CD8-positive, alpha-beta memory T cell (primary cell): ENCODE data around the gene CNGA1. TPM values are rescaled to one million over a fixed set of nuclear protein-coding genes. Genes with fewer than 3 reads are reported as not detected.
A peak's percentile ranks its signal among the peaks of the same experiment; 100 is the strongest.
"Not testable (repeated sequence)": the region's sequence is repeated elsewhere in the genome, so short reads cannot be mapped to it uniquely, and the experiment has no call there.

ENCODE experiments used
- CTCF ChIA-PET: fragments of 350-600 bp; sonication (Branson Sonifier 250); formaldehyde crosslinking; loops from one replicate; lab custom pipeline; 2021; ENCODE audit warnings: antibody characterized with exemption; lab: Charles Lee
- POLR2A ChIA-PET: fragments of 350-600 bp; sonication (Branson Sonifier 250); formaldehyde crosslinking; loops from one replicate; lab custom pipeline; 2021; ENCODE audit warnings: antibody characterized with exemption; lab: Charles Lee
- DNase-seq, 5 donors: peaks; one replicate each; pipeline versions ENCODE4 v3.0.0 to v3.0.0-alpha.2; 2020 to 2022; ENCODE audit warnings: mixed read lengths in 1 of 5
- H3K27ac ChIP-seq: one replicate; pipeline ENCODE4 v1.7.0; 2013; ENCODE audit warnings: low read depth, mild to moderate bottlenecking, low read length, moderate library complexity
- H3K27me3 ChIP-seq: 2 replicates; pipeline ENCODE4 v1.7.0; 2013; ENCODE audit warnings: low read length, mild to moderate bottlenecking; ENCODE audit not compliant: insufficient read depth, poor library complexity, severe bottlenecking
- H3K36me3 ChIP-seq: 2 replicates; pipeline ENCODE4 v1.7.0; 2013; ENCODE audit warnings: mild to moderate bottlenecking, low read length, moderate library complexity; ENCODE audit not compliant: insufficient read depth
- H3K4me1 ChIP-seq: 2 replicates; pipeline ENCODE4 v1.7.0; 2013; ENCODE audit warnings: mild to moderate bottlenecking, low read length, moderate library complexity; ENCODE audit not compliant: insufficient read depth
- H3K4me3 ChIP-seq: 2 replicates; pipeline ENCODE4 v1.7.0; 2013; ENCODE audit warnings: mild to moderate bottlenecking, low read length
- H3K9me3 ChIP-seq: 2 replicates; pipeline ENCODE4 v1.7.0; 2013; ENCODE audit warnings: mild to moderate bottlenecking, low read length
- H3K27ac Mint-ChIP-seq, 8 donors: one replicate each; pipeline ENCODE4 v1.8.0; 2020 to 2021; ENCODE audit warnings: mixed read lengths in 8 of 8, mild to moderate bottlenecking in 6 of 8, inconsistent platforms in 3 of 8, moderate library complexity in 3 of 8
- H3K27me3 Mint-ChIP-seq, 2 donors: one replicate each; pipeline ENCODE4 v1.8.0; 2020 to 2021; ENCODE audit warnings: mixed read lengths in 2 of 2, mild to moderate bottlenecking in 1 of 2, moderate library complexity in 1 of 2
- H3K36me3 Mint-ChIP-seq, 3 donors: one replicate each; pipeline ENCODE4 v1.8.0; 2020 to 2021; ENCODE audit warnings: mixed read lengths in 3 of 3, inconsistent platforms in 1 of 3, mild to moderate bottlenecking in 1 of 3
- H3K4me1 Mint-ChIP-seq, 3 donors: one replicate each; pipeline ENCODE4 v1.8.0; 2020 to 2021; ENCODE audit warnings: mixed read lengths in 3 of 3, inconsistent platforms in 1 of 3, mild to moderate bottlenecking in 1 of 3
- H3K4me3 Mint-ChIP-seq, 7 donors: one replicate each; pipeline ENCODE4 v1.8.0; 2020 to 2021; ENCODE audit warnings: mixed read lengths in 7 of 7, mild to moderate bottlenecking in 6 of 7, moderate library complexity in 4 of 7, inconsistent platforms in 2 of 7
- H3K9me3 Mint-ChIP-seq, 5 donors: one replicate each; pipeline ENCODE4 v1.8.0; 2020 to 2022; ENCODE audit warnings: mixed read lengths in 5 of 5, mild to moderate bottlenecking in 3 of 5, moderate library complexity in 2 of 5, inconsistent platforms in 1 of 5
- polyA plus RNA-seq: library from polyadenylated mRNA; unstranded; fragments of 300-500 nt; fragmentation: Illumina TruSeq; gene quantifications from one replicate; pipeline ENCODE4 v1.2.3, GENCODE V29; 2021
- total RNA-seq, 2 experiments: library from RNA; stranded (reverse); gene quantifications; one replicate each; pipeline ENCODE4 v1.2.3, GENCODE V29; 2021

The CNGA1 gene
- total and polyA plus RNA-seq, 3 experiments from 2014 or later = not detected

DNA sequence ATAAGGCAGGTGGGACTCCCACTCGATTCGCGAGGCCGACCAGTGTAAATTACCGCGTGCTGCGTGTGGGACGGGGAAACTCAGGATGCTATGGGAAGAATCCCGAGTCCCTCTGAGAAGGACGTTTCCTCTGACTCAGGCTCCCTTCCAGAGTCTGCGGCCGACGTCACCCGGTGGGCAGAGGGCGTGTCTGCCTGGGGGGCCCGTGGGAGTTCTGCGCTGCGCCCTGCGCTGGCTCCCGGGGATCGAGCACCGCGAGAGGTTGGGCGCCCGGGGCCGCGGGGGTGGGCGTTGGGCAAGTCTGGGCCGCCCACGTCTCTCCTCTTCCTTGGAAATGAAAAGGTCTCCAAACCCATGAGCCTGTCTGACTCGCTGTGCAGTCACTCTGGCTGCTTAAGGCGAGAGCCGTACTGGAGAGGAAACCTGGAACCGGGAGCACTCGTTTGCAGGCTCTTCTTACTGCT is 659 bp upstream of the CNGA1 start:
- peak overlapping the region in 1 of 8 donors; percentile 48 for H3K27ac Mint-ChIP-seq
- H3K36me3 Mint-ChIP-seq = no peaks in the 10 kb centered on the region
- no peaks in the 10 kb centered on the region for H3K9me3 ChIP-seq
- peaks cover 11% of the 10 kb centered on the region for H3K4me1 ChIP-seq
- ChIA-PET POLR2A (no interaction called here), CTCF (interaction anchor here (1.4 kb wide), 1 partner anchor 16 kb away, joined by 3 read pairs; no protein-coding TSS in a partner anchor)
- peak overlapping the region; percentile 45 for H3K4me3 ChIP-seq
- H3K4me1 Mint-ChIP-seq = peaks cover 11 to 16% (median 12%) of the 10 kb centered on the region in 3 donors
- peak overlapping the region; percentile 85 to 91 (median 87) for H3K4me3 Mint-ChIP-seq
- peak in 2 of 5 donors; percentile 15 to 28 for DNase-seq
- no peaks in the 10 kb centered on the region for H3K27me3 ChIP-seq
- no peaks in the 10 kb centered on the region for H3K36me3 ChIP-seq
- H3K27me3 Mint-ChIP-seq = peaks cover 4 to 20% of the 10 kb centered on the region in 2 donors
- H3K9me3 Mint-ChIP-seq = no peaks in the 10 kb centered on the region
- H3K27ac ChIP-seq = no peak overlapping the region

DNA sequence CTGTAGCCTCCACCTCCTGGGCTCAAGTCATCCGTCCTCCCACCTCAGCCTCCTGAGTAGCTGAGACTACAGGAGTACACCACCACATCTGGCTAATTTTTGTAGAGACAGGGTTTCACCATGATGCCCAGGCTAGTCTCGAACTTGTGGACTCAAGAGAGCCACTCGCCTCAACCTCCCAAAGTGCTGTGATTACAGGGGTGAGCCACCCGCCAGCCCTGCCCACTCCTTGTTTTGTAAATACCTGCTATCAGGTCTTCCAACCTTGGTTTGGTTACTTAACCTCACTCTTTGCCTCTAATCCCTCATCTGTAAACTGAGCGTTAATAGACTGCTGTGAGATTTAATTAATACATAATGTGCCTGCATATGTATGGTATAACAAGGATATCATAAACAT is 803 bp downstream of the CNGA1 start:
- no peak overlapping the region for H3K27ac ChIP-seq
- Mint-ChIP-seq H3K27ac (no peak overlapping the region), H3K36me3 (no peaks in the 10 kb centered on the region), H3K9me3 (no peaks in the 10 kb centered on the region), H3K27me3 (peaks cover 9 to 29% of the 10 kb centered on the region in 2 donors), H3K4me3 (peak overlapping the region; percentile 85 to 91 (median 87)), H3K4me1 (peaks cover 11 to 16% (median 12%) of the 10 kb centered on the region in 3 donors)
- ChIA-PET CTCF (interaction anchor here (1.2 kb wide), 1 partner anchor 71 kb away, joined by 3 read pairs; no protein-coding TSS in a partner anchor), POLR2A (no interaction called here)
- no peaks in the 10 kb centered on the region for H3K27me3 ChIP-seq
- H3K36me3 ChIP-seq = no peaks in the 10 kb centered on the region
- DNase-seq = no peak
- H3K4me3 ChIP-seq = no peak overlapping the region
- peaks cover 11% of the 10 kb centered on the region for H3K4me1 ChIP-seq
- H3K9me3 ChIP-seq = no peaks in the 10 kb centered on the region

DNA sequence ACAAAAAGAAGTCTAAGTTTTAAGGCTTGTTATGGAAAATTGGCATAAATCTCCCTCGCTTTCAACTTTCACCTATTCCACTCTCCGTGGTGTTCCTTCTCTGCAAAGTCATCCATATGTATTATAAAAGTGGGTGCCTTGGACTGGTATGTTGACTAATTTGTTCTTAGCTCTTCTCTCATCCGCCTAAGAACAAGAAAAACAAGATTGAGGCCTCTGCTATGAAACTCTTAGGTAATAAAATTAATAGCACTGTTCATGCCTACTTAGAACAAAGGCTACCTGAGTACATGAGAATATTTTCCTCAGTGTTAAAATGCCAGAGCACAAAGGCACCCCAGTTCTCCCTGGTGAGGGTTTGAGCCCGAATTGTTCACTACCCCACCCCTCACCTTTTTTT is 1.3 kb downstream of the CNGA1 start:
- Histone ChIP-seq H3K27ac (no peak overlapping the region), H3K36me3 (no peaks in the 10 kb centered on the region), H3K9me3 (no peaks in the 10 kb centered on the region), H3K4me3 (no peak overlapping the region), H3K4me1 (peaks cover 11% of the 10 kb centered on the region), H3K27me3 (no peaks in the 10 kb centered on the region)
- ChIA-PET CTCF (no interaction called here), POLR2A (no interaction called here)
- Mint-ChIP-seq H3K36me3 (no peaks in the 10 kb centered on the region), H3K9me3 (no peaks in the 10 kb centered on the region), H3K27ac (no peak overlapping the region), H3K4me3 (peak overlapping the region in 1 of 7 donors; percentile 91), H3K27me3 (peaks cover 9 to 34% of the 10 kb centered on the region in 2 donors), H3K4me1 (peaks cover 11 to 16% (median 12%) of the 10 kb centered on the region in 3 donors)
- no peak for DNase-seq

DNA sequence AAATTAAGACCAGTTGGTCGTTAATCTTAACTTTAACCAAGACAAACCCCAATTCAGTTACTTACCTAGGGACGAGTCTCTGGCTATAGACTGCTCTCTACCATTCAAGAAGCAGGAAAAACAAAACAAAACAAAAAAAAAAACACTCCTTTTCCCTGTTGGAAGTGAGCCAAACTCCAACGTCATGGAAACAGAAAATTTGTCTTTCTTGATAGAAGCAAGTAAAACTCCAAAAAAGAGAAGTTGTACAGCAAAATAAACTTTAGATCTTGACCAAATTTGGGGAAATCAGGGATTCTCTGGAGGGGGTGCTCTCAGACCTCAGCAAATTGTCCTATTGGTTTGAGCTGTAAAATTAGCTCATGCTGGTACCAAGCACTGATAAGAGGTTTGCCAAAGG is 3.7 kb downstream of the CNGA1 start:
- Histone ChIP-seq H3K4me1 (peaks cover 11% of the 10 kb centered on the region), H3K36me3 (no peaks in the 10 kb centered on the region), H3K4me3 (no peak overlapping the region), H3K27me3 (no peaks in the 10 kb centered on the region), H3K27ac (no peak overlapping the region), H3K9me3 (no peaks in the 10 kb centered on the region)
- Mint-ChIP-seq H3K9me3 (peaks cover 0 to 3% (median 0%) of the 10 kb centered on the region in 5 donors), H3K4me3 (no peak overlapping the region), H3K27me3 (peaks cover 9 to 41% of the 10 kb centered on the region in 2 donors), H3K36me3 (no peaks in the 10 kb centered on the region), H3K4me1 (peaks cover 11 to 16% (median 12%) of the 10 kb centered on the region in 3 donors), H3K27ac (no peak overlapping the region)
- POLR2A ChIA-PET = no interaction called here
- CTCF ChIA-PET = no interaction called here
- no peak for DNase-seq

DNA sequence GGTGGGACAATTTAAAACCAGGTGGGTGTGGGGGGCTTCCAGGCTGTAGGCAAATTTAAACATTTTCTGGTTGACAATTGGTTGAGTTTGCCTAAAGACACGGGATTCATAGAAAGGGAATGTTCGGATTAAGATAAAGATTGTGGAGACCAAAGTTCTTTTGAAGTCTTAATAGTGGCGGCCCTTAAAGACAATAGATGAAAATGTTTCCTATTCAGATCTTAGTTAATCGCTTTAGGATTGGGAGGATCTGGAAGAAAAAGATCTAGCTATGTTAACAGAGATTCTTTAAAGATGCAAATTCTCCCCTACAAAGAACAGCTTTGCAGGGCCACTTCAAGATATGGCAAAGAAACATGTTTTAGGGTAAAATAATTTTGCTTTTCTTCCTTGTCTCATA is 4.8 kb downstream of the CNGA1 start:
- POLR2A ChIA-PET = no interaction called here
- H3K27me3 Mint-ChIP-seq = peaks cover 7 to 41% of the 10 kb centered on the region in 2 donors
- H3K4me1 Mint-ChIP-seq = peaks cover 6 to 8% (median 7%) of the 10 kb centered on the region in 3 donors
- DNase-seq = no peak
- Histone ChIP-seq H3K27ac (no peak overlapping the region), H3K4me1 (peaks cover 7% of the 10 kb centered on the region), H3K36me3 (no peaks in the 10 kb centered on the region), H3K27me3 (no peaks in the 10 kb centered on the region), H3K4me3 (no peak overlapping the region), H3K9me3 (no peaks in the 10 kb centered on the region)
- H3K4me3 Mint-ChIP-seq = no peak overlapping the region
- peaks cover 0 to under 1% (median 0%) of the 10 kb centered on the region in 3 donors for H3K36me3 Mint-ChIP-seq
- no peak overlapping the region for H3K27ac Mint-ChIP-seq
- H3K9me3 Mint-ChIP-seq = peaks cover under 1 to 9% (median 5%) of the 10 kb centered on the region in 5 donors
- CTCF ChIA-PET = no interaction called here

DNA sequence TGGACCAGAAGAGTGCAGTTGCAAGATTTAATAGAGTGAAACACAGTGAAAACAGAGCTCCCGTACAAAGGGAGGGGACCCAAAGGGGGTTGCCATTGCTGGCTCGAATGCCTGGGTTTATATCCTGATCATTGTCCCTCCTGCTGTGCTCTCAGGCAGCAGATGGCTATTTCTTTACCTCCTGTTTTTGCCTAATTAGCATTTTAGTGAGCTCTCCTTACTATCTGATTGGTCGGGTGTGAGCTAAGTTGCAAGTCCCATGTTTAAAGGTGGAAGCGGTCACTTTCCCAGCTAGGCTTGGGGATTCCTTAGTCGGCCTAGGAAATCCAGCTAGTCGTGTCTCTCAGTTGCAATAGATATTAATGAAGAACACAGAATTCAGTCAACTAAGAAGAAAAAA is 5.6 kb downstream of the CNGA1 start:
- CTCF ChIA-PET = interaction anchor here (1.7 kb wide), 1 partner anchor 9 kb away, joined by 4 read pairs; no protein-coding TSS in a partner anchor
- DNase-seq, POLR2A ChIA-PET, H3K27me3 ChIP-seq, H3K4me3 ChIP-seq, H3K4me1 ChIP-seq, H3K36me3 Mint-ChIP-seq, H3K9me3 ChIP-seq, H3K27ac ChIP-seq, H3K36me3 ChIP-seq, H3K4me1 Mint-ChIP-seq, H3K4me3 Mint-ChIP-seq: not testable (repeated sequence)
- H3K27ac Mint-ChIP-seq = peak overlapping the region in 1 of 8 donors; percentile 61
- peaks cover 6 to 17% (median 10%) of the 10 kb centered on the region in 5 donors for H3K9me3 Mint-ChIP-seq
- H3K27me3 Mint-ChIP-seq = peaks cover 7 to 39% of the 10 kb centered on the region in 2 donors

DNA sequence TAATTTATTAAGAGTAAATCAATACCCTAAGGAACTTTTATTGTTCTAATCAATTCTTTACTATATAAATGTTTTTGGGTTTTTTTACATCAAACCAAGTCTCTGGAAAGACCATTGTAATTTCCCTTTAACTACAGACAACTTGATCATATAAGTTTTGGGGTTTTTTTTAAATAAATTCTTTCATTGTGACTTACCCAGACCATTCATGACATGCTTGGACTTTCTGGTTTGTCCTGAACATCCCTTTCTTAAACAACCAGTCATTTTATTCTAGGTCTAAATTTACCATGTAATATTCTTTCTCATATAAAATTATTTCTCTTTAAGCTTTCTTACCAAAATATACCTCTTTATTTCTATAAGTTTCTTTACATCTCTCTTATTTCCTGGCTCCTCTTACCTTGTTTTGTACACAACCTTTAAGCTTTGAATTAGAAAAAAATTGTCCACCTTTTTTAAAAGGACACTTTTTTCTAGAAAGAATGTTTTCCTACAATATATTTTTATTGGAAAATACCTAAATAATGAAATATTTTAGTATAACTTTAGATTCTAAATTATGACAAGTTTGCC is 8.4 kb downstream of the CNGA1 start:
- Histone ChIP-seq H3K9me3 (no peaks in the 10 kb centered on the region), H3K4me3 (no peak overlapping the region), H3K36me3 (no peaks in the 10 kb centered on the region), H3K4me1 (no peaks in the 10 kb centered on the region), H3K27me3 (no peaks in the 10 kb centered on the region), H3K27ac (no peak overlapping the region)
- ChIA-PET CTCF (no interaction called here), POLR2A (no interaction called here)
- Mint-ChIP-seq H3K4me1 (no peaks in the 10 kb centered on the region), H3K9me3 (peaks cover 6 to 18% (median 13%) of the 10 kb centered on the region in 5 donors), H3K27ac (no peak overlapping the region), H3K4me3 (no peak overlapping the region), H3K36me3 (peaks cover 0 to 13% (median 0%) of the 10 kb centered on the region in 3 donors), H3K27me3 (peaks cover 7 to 31% of the 10 kb centered on the region in 2 donors)
- no peak for DNase-seq

DNA sequence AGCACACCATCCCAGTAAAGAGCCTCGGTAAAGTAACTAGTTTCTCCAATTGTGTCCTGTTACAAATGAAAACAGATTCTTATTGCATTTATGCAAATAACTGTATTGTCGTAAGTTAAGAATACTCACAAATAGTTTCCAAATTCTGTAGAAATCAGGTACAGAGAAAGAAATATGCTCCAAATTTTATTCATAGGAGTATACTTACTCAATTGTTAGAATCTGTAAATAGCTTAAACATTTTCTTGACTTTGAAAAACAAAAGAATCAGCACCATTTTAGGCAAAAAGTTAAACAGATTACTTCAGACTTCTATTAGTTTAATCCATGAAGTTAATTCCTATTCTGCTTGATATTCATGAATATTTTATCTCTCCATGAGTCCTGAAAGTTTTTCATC is 10.7 kb downstream of the CNGA1 start:
- DNase-seq = no peak
- no peak overlapping the region for H3K4me3 Mint-ChIP-seq
- CTCF ChIA-PET = no interaction called here

More for the DNA sequence above, 10.7 kb downstream of the CNGA1 start:
- POLR2A ChIA-PET = no interaction called here
- peaks cover 6 to 18% (median 13%) of the 10 kb centered on the region in 5 donors for H3K9me3 Mint-ChIP-seq
- Histone ChIP-seq H3K4me1 (no peaks in the 10 kb centered on the region), H3K27ac (no peak overlapping the region), H3K27me3 (no peaks in the 10 kb centered on the region), H3K9me3 (no peaks in the 10 kb centered on the region), H3K4me3 (no peak overlapping the region), H3K36me3 (no peaks in the 10 kb centered on the region)
- no peaks in the 10 kb centered on the region for H3K4me1 Mint-ChIP-seq
- H3K36me3 Mint-ChIP-seq = peaks cover 0 to 13% (median 0%) of the 10 kb centered on the region in 3 donors
- H3K27me3 Mint-ChIP-seq = peaks cover 3 to 13% of the 10 kb centered on the region in 2 donors
- no peak overlapping the region for H3K27ac Mint-ChIP-seq
